K562 (cell line): ENCODE results near the gene BTBD16.

Experiments
- ZFP30 ChIP-seq: fragments of 250-450 bp; sonication (Bioruptor Pico); IDR thresholded peaks from 2 replicates; pipeline ENCODE4 v1.8.0; 2022; ENCODE audit warnings: moderate library complexity, mild to moderate bottlenecking, inconsistent platforms, borderline replicate concordance
- TF ChIP-seq, protein P1 (sequence below): fragments of 450-650 bp; formaldehyde crosslinking; IDR thresholded peaks from 2 replicates; pipeline ENCODE4 v1.4.0; 2022; ENCODE audit warnings: missing genetic modification characterization
- TF ChIP-seq, protein P2 (sequence below): sonication (generic); formaldehyde crosslinking; IDR thresholded peaks from 2 replicates; pipeline ENCODE4 v1.8.1; 2023; ENCODE audit warnings: mild to moderate bottlenecking, missing genetic modification reagents

DNA sequence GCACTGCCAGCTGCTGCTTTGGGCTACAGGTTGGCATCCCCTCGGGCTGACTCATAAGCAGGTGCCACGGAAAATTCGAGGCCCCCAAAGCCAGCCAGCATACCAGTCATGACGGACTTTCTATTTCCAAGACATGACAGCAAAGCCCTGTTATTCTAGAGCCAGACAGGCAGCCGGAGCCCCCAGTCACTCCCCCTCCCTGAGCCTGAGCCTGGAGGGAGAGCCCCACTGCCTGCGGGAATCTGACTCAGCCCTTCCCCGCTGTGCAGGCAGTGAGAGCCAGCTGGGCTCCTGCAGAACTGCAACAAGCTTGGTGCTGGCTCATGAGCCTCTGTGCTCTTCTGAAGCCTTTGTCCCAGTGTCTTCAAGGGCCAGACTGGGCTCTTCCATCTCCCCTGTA, 15.8 kb downstream of the BTBD16 start:
- TF ChIP-seq, protein P1, sequence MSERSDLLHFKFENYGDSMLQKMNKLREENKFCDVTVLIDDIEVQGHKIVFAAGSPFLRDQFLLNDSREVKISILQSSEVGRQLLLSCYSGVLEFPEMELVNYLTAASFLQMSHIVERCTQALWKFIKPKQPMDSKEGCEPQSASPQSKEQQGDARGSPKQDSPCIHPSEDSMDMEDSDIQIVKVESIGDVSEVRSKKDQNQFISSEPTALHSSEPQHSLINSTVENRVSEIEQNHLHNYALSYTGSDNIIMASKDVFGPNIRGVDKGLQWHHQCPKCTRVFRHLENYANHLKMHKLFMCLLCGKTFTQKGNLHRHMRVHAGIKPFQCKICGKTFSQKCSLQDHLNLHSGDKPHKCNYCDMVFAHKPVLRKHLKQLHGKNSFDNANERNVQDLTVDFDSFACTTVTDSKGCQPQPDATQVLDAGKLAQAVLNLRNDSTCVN (CRISPR knock-in tag) = no peak
- TF ChIP-seq, protein P2, sequence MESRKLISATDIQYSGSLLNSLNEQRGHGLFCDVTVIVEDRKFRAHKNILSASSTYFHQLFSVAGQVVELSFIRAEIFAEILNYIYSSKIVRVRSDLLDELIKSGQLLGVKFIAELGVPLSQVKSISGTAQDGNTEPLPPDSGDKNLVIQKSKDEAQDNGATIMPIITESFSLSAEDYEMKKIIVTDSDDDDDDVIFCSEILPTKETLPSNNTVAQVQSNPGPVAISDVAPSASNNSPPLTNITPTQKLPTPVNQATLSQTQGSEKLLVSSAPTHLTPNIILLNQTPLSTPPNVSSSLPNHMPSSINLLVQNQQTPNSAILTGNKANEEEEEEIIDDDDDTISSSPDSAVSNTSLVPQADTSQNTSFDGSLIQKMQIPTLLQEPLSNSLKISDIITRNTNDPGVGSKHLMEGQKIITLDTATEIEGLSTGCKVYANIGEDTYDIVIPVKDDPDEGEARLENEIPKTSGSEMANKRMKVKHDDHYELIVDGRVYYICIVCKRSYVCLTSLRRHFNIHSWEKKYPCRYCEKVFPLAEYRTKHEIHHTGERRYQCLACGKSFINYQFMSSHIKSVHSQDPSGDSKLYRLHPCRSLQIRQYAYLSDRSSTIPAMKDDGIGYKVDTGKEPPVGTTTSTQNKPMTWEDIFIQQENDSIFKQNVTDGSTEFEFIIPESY = no peak
- TF ChIP-seq ZFP30 (CRISPR knock-in tag) = no peak
